T-cell (primary cell): Measurements from ENCODE around the gene PLD4. TPM values are rescaled to one million over a fixed set of nuclear protein-coding genes. Genes with fewer than 3 reads are reported as not detected.

Source experiments
- ATAC-seq, 4 experiments: fragments of 200-7000 bp in 3 of 4; fragments of 150-1000 bp in 1 of 4; cut with Tn5 transposase; replicated peaks in 1 of 4; 1 replicate in 3 of 4; 2 replicates in 1 of 4; pipeline ENCODE4 v1.10.0; 2021; ENCODE audit warnings: moderate library complexity in 3 of 4, mild to moderate bottlenecking in 2 of 4, moderate number of reproducible peaks in 1 of 4
- CTCF ChIA-PET, 2 donors: fragments of 300-600 bp; sonication (Branson Sonifier 250); formaldehyde crosslinking; loops; one replicate each; lab custom pipeline; 2022; ENCODE audit warnings: antibody characterized with exemption in 2 of 2; lab: Charles Lee
- POLR2A ChIA-PET, 2 donors: fragments of 300-600 bp; sonication (Branson Sonifier 250); formaldehyde crosslinking; loops; one replicate each; lab custom pipeline; 2022; ENCODE audit warnings: antibody characterized with exemption in 2 of 2; lab: Charles Lee
- DNase-seq, 35 experiments: peaks; one replicate each; pipeline versions ENCODE4 v3.0.0 to v3.0.0-alpha.2; 2013 to 2023
- H3K27ac ChIP-seq: one replicate; pipeline ENCODE4 v1.5.1; 2013; ENCODE audit warnings: low read length
- H3K27me3 ChIP-seq, 2 experiments: replicated peaks in 1 of 2; 1 replicate in 1 of 2; 2 replicates in 1 of 2; pipeline versions ENCODE4 v1.6.1 to v1.7.0; 2013; ENCODE audit warnings: low read length in 1 of 2, mixed read lengths in 1 of 2; ENCODE audit not compliant: control insufficient read depth in 2 of 2, insufficient read depth in 2 of 2; ENCODE audit errors: extremely low read depth in 1 of 2
- H3K36me3 ChIP-seq, 2 donors: 1 replicate in 1 of 2; 2 replicates in 1 of 2; pipeline versions ENCODE4 v1.6.1 to v1.7.0; 2013; ENCODE audit warnings: low read length in 1 of 2; ENCODE audit not compliant: control insufficient read depth in 2 of 2, insufficient read depth in 1 of 2; ENCODE audit errors: extremely low read depth in 1 of 2
- H3K4me1 ChIP-seq, 2 experiments: 1 replicate in 1 of 2; 2 replicates in 1 of 2; pipeline versions ENCODE4 v1.6.1 to v1.7.0; 2013; ENCODE audit warnings: low read length in 2 of 2, mixed read lengths in 1 of 2; ENCODE audit not compliant: insufficient read depth in 2 of 2, control insufficient read depth in 1 of 2; ENCODE audit errors: extremely low read depth in 1 of 2
- H3K4me3 ChIP-seq, 2 donors: 1 replicate in 1 of 2; 2 replicates in 1 of 2; pipeline versions ENCODE4 v1.5.1 to v1.7.0; 2013; ENCODE audit warnings: mild to moderate bottlenecking in 2 of 2, low read length in 1 of 2, moderate library complexity in 1 of 2; ENCODE audit not compliant: control insufficient read depth in 1 of 2; ENCODE audit errors: extremely low read depth in 1 of 2
- H3K9me3 ChIP-seq: 2 replicates; pipeline ENCODE4 v1.7.0; 2013
- H3K27ac Mint-ChIP-seq, 2 donors: one replicate each; pipeline ENCODE4 v1.8.0; 2020 to 2021; ENCODE audit warnings: mild to moderate bottlenecking in 2 of 2, mixed read lengths in 2 of 2
- H3K27me3 Mint-ChIP-seq, 2 donors: one replicate each; pipeline ENCODE4 v1.8.0; 2021 to 2022; ENCODE audit warnings: mixed read lengths in 2 of 2
- H3K36me3 Mint-ChIP-seq: one replicate; pipeline ENCODE4 v1.8.0; 2021; ENCODE audit warnings: mixed read lengths
- H3K4me1 Mint-ChIP-seq, 3 donors: one replicate each; pipeline ENCODE4 v1.8.0; 2020 to 2022; ENCODE audit warnings: mixed read lengths in 3 of 3, mild to moderate bottlenecking in 1 of 3
- H3K4me3 Mint-ChIP-seq, 3 donors: one replicate each; pipeline ENCODE4 v1.8.0; 2020 to 2022; ENCODE audit warnings: mild to moderate bottlenecking in 3 of 3, mixed read lengths in 3 of 3, moderate library complexity in 3 of 3
- H3K9me3 Mint-ChIP-seq, 3 donors: one replicate each; pipeline ENCODE4 v1.8.0; 2020 to 2022; ENCODE audit warnings: mixed read lengths in 3 of 3
- WGBS: methylation state at CpG from one replicate; pipeline ENCODE4 v1.1.5; 2013; ENCODE audit warnings: missing lambda C conversion rate; ENCODE audit not compliant: insufficient coverage; 5-methylcytosine and 5-hydroxymethylcytosine counted together
- total RNA-seq, 35 experiments: library from RNA in 6 of 35; stranded (reverse) in 6 of 35; fragments of 120-200 nt in 1 of 35; gene quantifications; one replicate each; pipeline versions ENCODE4 v1.2.1 to v1.2.4 and lab custom pipeline; 2013 to 2026

Gene PLD4
- total RNA-seq, 5 donors from 2014 or later (not counting 1 experiment from before 2014, with no cell fraction given), result 0.65 to 4.9 (median 3.9) TPM

DNA sequence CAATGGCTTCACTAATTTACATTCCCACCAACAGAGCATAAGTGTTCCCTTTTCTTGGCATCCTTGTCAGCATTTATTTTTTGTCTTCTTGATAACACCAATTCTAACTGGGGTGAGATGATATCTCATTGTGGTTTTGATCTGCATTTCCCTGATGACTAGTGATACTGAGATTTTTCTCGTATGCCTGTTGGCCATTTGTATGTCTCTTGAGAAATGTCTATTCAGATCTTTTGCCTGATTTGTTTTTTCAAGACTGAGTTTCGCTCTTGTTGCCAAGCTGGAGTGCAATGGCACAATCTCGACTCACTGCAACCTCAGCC is 4.7 kb upstream of the PLD4 start:
- H3K27me3 Mint-ChIP-seq, result peaks cover 3 to 4% of the 10 kb centered on the region in 2 donors
- Histone ChIP-seq H3K4me3 (no peak overlapping the region), H3K36me3 (no peaks in the 10 kb centered on the region), H3K4me1 (no peaks in the 10 kb centered on the region), H3K27ac (no peak overlapping the region), H3K9me3 (no peaks in the 10 kb centered on the region), H3K27me3 (peaks cover 0 to 15% of the 10 kb centered on the region in 2 experiments)
- DNase-seq (no peak), ATAC-seq (no peak)
- H3K27ac Mint-ChIP-seq, result no peak overlapping the region
- no peaks in the 10 kb centered on the region for H3K36me3 Mint-ChIP-seq
- ChIA-PET CTCF (no interaction called here), POLR2A (no interaction called here)
- no peak overlapping the region for H3K4me3 Mint-ChIP-seq
- no peaks in the 10 kb centered on the region for H3K4me1 Mint-ChIP-seq
- no peaks in the 10 kb centered on the region for H3K9me3 Mint-ChIP-seq
- 50% methylated on average over 3 of the region's 3 CpGs for WGBS

DNA sequence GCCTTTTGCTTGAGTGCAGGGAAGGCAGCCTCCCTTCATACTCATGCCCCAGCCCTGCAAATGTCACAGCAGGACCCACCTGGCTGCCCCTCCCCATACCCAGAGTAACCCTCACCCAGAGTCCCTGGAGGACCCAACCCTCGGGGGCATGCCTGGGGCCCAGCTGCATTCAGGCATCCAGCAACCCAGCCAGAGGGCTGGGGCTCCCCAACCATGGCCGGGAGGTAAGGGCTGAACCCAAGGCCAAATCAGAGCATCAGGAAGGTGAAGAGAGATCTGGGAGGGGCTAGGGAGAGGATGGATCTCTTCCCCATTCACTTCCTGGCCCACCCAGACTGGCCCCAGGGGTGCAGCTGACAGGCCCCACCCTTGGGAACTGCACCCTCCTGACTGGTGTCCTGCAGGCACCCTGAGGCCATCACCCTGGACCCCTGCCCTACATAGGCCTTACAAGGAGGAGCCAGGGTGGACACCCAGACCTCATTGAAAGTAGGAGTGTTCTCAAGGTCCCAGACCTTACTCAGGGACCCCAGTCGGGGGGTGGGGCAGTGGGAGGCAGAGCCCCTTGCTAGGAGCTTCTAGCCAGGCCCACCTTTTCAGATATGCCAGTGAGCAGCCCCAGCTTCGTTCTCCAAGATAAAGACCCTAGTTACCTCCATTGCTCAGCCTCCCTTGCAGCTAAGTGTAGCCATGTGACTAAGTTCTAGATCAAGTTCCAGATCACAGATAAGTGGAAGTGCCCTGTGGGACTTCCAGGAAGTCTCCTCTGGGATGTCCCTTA is 849 bp upstream of the PLD4 start:
- H3K27me3 Mint-ChIP-seq, result peaks cover 0 to 9% of the 10 kb centered on the region in 2 donors
- 62% methylated on average over 2 of the region's 4 CpGs for WGBS
- ChIA-PET CTCF (interaction anchor here in 1 of 2 donors (0.5 kb wide), 1 partner anchor 898 kb away, joined by 3 read pairs; no protein-coding TSS in a partner anchor), POLR2A (no interaction called here)
- H3K4me1 ChIP-seq, result no peaks in the 10 kb centered on the region
- no peaks in the 10 kb centered on the region for H3K9me3 Mint-ChIP-seq
- no peaks in the 10 kb centered on the region for H3K9me3 ChIP-seq
- H3K27me3 ChIP-seq, result peaks cover 0 to 54% of the 10 kb centered on the region in 2 experiments
- no peaks in the 10 kb centered on the region for H3K36me3 ChIP-seq
- DNase-seq, result no peak
- no peak overlapping the region for H3K4me3 Mint-ChIP-seq
- no peak overlapping the region for H3K27ac ChIP-seq
- H3K27ac Mint-ChIP-seq, result no peak overlapping the region
- H3K36me3 Mint-ChIP-seq, result no peaks in the 10 kb centered on the region
- H3K4me1 Mint-ChIP-seq, result no peaks in the 10 kb centered on the region
- H3K4me3 ChIP-seq, result no peak overlapping the region
- ATAC-seq, result no peak

DNA sequence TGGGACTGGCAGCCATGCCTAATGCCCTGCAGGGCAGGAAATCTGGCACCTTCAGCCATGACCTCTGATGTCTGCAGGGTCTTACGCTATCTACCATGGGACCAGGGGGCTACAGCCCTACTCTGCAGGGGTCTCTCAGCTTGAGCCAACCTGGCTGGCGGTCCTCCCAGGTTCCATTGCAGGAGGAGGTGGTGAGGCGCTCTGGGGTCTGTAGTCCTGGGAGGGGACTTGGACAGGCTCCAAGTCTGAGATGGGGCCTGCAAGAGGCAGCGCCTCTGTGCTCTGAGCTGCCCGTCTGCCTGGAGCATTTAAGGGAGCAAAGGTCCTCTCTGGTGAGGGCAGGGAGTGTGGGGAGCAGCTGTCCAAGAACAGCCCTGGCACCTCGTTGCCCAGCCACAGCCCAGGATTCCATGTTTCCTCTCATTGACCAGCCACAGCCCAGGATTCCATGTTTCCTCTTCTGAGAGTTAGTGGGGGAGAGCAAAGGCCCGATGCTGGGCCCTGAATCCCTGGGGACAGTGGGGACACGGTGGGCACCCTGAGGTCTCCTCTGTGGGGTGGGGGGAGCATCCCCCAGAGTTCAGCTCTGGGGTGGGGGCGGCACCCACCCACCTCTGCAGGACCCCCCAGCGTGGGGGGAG is 655 bp downstream of the PLD4 start:
- H3K27me3 ChIP-seq, result peaks cover 0 to 62% of the 10 kb centered on the region in 2 experiments
- no peaks in the 10 kb centered on the region for H3K9me3 ChIP-seq
- no peak for DNase-seq
- Mint-ChIP-seq H3K36me3 (no peaks in the 10 kb centered on the region), H3K27me3 (peaks cover 0 to 7% of the 10 kb centered on the region in 2 donors), H3K4me3 (no peak overlapping the region), H3K9me3 (no peaks in the 10 kb centered on the region), H3K4me1 (no peaks in the 10 kb centered on the region), H3K27ac (no peak overlapping the region)
- no peak overlapping the region for H3K4me3 ChIP-seq
- H3K36me3 ChIP-seq, result no peaks in the 10 kb centered on the region
- 65% methylated on average over 7 of the region's 10 CpGs for WGBS
- no peak overlapping the region for H3K27ac ChIP-seq
- ChIA-PET CTCF (no interaction called here), POLR2A (interaction anchor here in 1 of 2 donors (0.6 kb wide), 1 partner anchor 48 kb away, joined by 5 read pairs; no protein-coding TSS in a partner anchor)
- ATAC-seq, result no peak
- no peaks in the 10 kb centered on the region for H3K4me1 ChIP-seq

DNA sequence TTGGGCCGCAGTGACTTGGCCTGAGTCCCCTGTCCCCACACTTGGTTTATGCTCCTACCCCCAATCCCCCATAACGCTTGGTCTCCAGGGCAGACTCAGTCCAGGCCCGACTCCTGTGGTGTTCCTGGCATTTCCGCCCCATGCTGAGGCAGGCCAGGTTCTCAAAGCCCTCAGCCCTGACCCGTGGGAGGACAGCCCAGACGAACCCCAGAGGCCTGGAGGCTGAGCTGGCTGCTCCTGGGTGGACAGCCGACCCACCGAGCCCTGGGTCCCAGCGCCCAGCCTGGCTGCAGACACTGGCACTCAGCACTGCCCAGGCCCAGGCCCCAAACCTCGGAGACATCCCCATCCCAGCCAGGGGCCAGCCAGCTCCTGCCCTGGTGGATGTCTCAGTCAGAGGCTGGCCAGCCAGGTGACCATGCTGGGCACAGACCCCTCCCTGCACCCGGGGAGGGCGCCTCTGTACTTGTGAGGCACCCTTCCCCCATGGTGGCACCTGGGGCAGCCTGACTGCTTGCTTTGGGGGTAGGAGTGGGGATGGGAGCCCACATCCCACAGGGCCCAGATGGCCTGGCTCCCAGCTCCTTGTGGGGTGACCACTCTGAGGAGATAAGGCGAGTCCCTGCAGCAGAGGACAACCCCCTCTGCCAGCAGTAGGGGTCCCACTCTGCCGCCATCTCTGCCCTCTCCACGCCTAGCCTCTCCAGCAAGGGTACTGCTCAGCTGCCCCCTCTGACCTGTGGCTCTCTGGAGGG is 1.4 kb downstream of the PLD4 start:
- Histone ChIP-seq H3K4me1 (no peaks in the 10 kb centered on the region), H3K4me3 (no peak overlapping the region), H3K27me3 (peaks cover 0 to 62% of the 10 kb centered on the region in 2 experiments), H3K27ac (no peak overlapping the region), H3K36me3 (no peaks in the 10 kb centered on the region), H3K9me3 (no peaks in the 10 kb centered on the region)
- H3K4me3 Mint-ChIP-seq, result no peak overlapping the region
- peaks cover 0 to 7% of the 10 kb centered on the region in 2 donors for H3K27me3 Mint-ChIP-seq
- H3K4me1 Mint-ChIP-seq, result no peaks in the 10 kb centered on the region
- H3K36me3 Mint-ChIP-seq, result no peaks in the 10 kb centered on the region
- DNase-seq (no peak), ATAC-seq (peak in 1 of 4 experiments; percentile 14)
- H3K9me3 Mint-ChIP-seq, result no peaks in the 10 kb centered on the region
- 64% methylated on average over 13 of the region's 15 CpGs for WGBS
- ChIA-PET POLR2A (no interaction called here), CTCF (no interaction called here)
- no peak overlapping the region for H3K27ac Mint-ChIP-seq

DNA sequence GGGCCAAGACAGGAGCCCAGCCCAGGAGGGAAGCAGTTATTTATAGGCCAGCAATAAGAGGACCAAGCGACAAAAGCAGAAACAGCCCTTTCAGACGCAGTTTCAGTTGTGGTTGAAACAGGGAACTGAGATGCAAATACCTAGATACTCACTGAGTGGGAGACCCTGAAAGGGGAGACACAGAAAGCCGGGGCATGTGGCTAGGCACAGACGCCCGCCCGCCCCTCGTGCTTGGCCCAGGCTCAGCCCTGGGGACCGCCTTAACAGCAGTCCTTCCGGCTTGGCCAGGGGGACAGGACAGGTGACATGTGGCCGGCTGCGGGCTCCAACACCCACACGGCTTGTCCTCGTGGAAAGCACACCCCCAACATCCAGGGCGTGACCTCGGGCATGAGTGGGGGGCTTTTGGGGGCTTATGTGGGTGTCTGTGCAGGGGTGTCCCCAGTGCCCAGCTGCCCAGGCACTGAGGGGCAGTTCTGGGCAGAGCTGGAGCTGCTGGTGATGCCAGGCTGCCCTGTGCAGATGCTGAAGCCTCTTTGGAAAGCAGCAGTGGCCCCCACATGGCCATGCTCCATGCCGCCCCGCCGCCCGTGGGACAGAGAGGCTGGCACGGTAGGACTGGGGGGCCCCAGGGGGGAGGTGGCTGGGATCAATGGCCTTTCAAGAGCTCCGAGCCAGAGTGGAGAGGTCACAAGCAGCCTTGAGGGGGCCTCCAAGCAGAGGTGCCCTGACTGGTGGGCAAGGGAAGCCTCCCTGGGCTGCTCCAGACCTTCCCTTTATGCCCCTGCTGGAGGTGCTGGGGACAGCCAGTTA is 2.1 kb downstream of the PLD4 start:
- DNase-seq (peak in 1 of 35 experiments; percentile 18), ATAC-seq (no peak)
- no peaks in the 10 kb centered on the region for H3K36me3 Mint-ChIP-seq
- no peaks in the 10 kb centered on the region for H3K9me3 ChIP-seq
- H3K27ac Mint-ChIP-seq, result no peak overlapping the region
- H3K4me3 ChIP-seq, result no peak overlapping the region
- no peaks in the 10 kb centered on the region for H3K4me1 ChIP-seq
- POLR2A ChIA-PET, result no interaction called here
- no peak overlapping the region for H3K4me3 Mint-ChIP-seq
- H3K4me1 Mint-ChIP-seq, result no peaks in the 10 kb centered on the region
- H3K9me3 Mint-ChIP-seq, result no peaks in the 10 kb centered on the region
- H3K36me3 ChIP-seq, result no peaks in the 10 kb centered on the region
- WGBS, result 37% methylated on average over 13 of the region's 21 CpGs
- peaks cover 0 to 7% of the 10 kb centered on the region in 2 donors for H3K27me3 Mint-ChIP-seq
- peaks cover 0 to 62% of the 10 kb centered on the region in 2 experiments for H3K27me3 ChIP-seq
- CTCF ChIA-PET, result no interaction called here
- no peak overlapping the region for H3K27ac ChIP-seq

DNA sequence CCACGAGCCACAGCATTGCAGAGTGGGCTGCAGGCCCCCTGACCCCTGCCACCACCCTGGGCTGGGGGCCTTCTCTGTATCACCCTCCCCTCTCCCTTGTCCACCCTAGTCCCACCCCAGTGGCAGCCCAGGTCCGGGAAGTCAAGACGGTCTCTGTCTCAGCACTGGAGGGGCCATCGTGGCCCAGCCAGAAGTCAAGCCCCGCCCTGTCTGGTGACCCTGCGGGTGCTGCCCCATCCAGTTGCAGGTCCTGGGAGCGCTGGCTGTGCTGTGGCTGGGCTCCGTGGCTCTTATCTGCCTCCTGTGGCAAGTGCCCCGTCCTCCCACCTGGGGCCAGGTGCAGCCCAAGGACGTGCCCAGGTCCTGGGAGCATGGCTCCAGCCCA is 2.7 kb downstream of the PLD4 start:
- H3K4me1 ChIP-seq, result peaks cover 0 to under 1% of the 10 kb centered on the region in 2 experiments
- WGBS, result 76% methylated on average over 10 of the region's 10 CpGs
- no peak overlapping the region for H3K4me3 ChIP-seq
- H3K9me3 Mint-ChIP-seq, result no peaks in the 10 kb centered on the region
- ChIA-PET POLR2A (no interaction called here), CTCF (no interaction called here)
- no peak overlapping the region for H3K27ac ChIP-seq
- H3K27me3 ChIP-seq, result peaks cover 0 to 65% of the 10 kb centered on the region in 2 experiments
- no peaks in the 10 kb centered on the region for H3K36me3 Mint-ChIP-seq
- H3K9me3 ChIP-seq, result no peaks in the 10 kb centered on the region
- DNase-seq, result no peak
- no peak for ATAC-seq
- H3K27me3 Mint-ChIP-seq, result peaks cover 0 to 7% of the 10 kb centered on the region in 2 donors
- H3K4me3 Mint-ChIP-seq, result no peak overlapping the region
- no peaks in the 10 kb centered on the region for H3K36me3 ChIP-seq
- H3K27ac Mint-ChIP-seq, result no peak overlapping the region
- no peaks in the 10 kb centered on the region for H3K4me1 Mint-ChIP-seq
